ENCODE measurements around the gene TP63.
"Not testable (repeated sequence)": the region's sequence is repeated elsewhere in the genome, so short reads cannot be mapped to it uniquely, and the experiment has no call there.

The TP63 gene

DNA sequence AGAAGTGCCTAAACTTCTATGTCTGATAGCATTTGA, at the start of gene TP63:
TSS of gene TP63 (plus strand) at position 17 of the 36 bp plus-strand sequence. CDS start 127 bp downstream, outside the sequence.
- no peak for DNase-seq

DNA sequence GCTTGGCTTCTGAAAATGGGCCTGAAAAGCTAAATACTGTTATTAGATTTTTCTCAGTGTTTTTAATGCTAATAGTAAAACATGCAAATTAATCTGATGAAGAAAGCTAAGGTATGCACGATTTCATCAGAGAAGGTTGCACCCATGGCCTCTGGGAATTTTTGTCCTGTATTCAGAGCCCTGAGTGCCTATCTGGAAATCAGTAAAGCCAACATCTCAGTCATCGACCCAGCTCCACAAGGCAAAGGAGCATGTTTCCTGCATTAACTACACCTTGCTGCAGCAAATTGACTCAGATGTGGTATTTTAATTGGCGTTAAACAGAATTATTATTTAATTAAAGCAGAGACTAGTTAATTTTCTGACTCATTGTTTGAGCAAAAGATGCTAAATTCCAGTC, 49.0 kb upstream of the TP63 start:
- DNase-seq: no peak

GRCh38 chr3:189584645-189585044, 46.5 kb upstream of the TP63 start:
- DNase-seq: no peak

DNA sequence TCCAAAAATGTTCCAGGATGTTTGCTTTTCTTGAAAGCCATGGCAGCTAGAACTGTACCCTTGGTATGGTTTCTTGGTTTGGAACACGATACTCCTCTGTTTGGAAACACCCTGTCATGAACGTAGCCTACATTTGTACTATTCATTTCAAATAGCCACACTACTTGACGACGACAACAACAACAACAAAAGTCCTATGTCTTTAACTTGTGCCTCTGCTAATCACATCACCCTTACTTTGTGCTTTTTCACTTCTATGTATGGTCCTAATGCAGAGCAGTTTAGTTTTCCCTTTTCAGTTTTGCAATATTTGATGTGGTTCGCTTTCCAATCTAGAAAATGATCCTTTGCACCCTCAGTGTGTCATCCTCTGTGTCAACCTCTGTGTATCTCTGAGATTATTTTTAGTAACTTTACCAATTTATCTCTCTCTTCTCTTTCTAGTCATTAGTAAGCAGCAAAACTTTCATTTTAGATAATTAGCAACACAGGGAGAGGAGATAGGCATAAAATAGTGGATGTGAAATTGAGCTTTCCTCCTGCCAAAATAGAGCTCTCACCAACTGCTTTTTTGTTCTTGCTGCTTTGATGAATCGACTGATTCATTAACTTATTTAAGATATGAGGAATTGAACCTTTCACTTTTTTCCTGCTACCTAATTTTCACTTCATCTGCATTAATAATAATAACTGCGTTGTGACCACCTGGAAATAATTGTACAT, 44.1 kb upstream of the TP63 start:
- no peak for DNase-seq

GRCh38 chr3:189587664-189588040, 43.5 kb upstream of the TP63 start:
- no peak for DNase-seq

GRCh38 chr3:189588070-189588469, 43.1 kb upstream of the TP63 start:
- DNase-seq: no peak

GRCh38 chr3:189588475-189589178, 42.6 kb upstream of the TP63 start:
- no peak for DNase-seq

- no peak for DNase-seq
These were observed 42.0 kb upstream of the TP63 start for GRCh38 chr3:189589179-189589569.

- no peak for DNase-seq
These were observed 41.0 kb upstream of the TP63 start for GRCh38 chr3:189590223-189590622.

GRCh38 chr3:189593581-189593980, 37.6 kb upstream of the TP63 start:
- no peak for DNase-seq

- DNase-seq: not testable (repeated sequence)
These were observed 34.9 kb upstream of the TP63 start for GRCh38 chr3:189596078-189596979.

- DNase-seq: no peak
These were observed 33.3 kb upstream of the TP63 start for GRCh38 chr3:189597918-189598317.

GRCh38 chr3:189598530-189599225, 32.5 kb upstream of the TP63 start:
- DNase-seq: no peak

- no peak for DNase-seq
These were observed 28.7 kb upstream of the TP63 start for GRCh38 chr3:189602471-189602870.

- no peak for DNase-seq
These were observed 25.5 kb upstream of the TP63 start for GRCh38 chr3:189605717-189606116.

GRCh38 chr3:189606774-189607173, 24.4 kb upstream of the TP63 start:
- DNase-seq: no peak

DNA sequence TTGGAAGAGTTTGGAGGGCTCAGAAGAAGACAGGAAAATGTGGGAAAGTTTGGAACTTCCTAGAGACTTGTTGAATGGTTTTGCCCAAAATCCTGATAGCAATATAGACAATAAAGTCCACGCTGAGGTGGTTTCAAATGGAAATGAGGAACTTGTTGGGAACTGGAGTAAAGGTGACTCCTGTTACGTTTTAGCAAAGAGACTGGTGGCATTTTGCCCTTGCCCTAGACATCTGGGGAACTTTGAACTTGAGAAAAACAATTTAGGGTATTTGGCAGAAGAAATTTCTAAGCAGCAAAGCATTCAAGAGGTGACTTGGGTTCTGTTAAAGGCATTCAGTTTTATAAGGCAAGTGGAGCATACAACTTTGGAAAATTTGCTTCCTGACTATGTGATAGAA, 18.5 kb upstream of the TP63 start:
- not testable (repeated sequence) for DNase-seq

GRCh38 chr3:189613122-189613521, 18.1 kb upstream of the TP63 start:
- no peak for DNase-seq

- no peak for DNase-seq
These were observed 9.1 kb upstream of the TP63 start for GRCh38 chr3:189621948-189622603.

GRCh38 chr3:189622629-189623028, 8.6 kb upstream of the TP63 start:
- DNase-seq: no peak

GRCh38 chr3:189624130-189624529, 7.1 kb upstream of the TP63 start:
- no peak for DNase-seq

DNA sequence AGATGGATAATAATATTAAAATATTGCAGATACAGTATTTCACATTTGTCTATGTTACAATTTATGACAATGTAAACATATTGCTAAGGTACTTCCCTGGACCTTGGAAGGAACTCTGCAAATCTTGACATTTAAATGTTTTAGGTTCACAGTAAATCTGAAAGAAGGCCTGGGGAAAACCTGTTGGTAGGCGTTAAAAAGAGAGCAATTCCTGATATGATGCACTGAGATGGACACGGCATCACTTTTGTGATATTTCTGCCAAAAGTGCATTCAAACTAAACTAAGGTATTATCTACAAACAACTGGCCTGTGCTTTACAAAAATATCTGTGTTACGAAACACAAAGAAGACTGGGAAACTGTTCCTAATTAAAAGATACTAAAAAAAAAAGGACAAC, 6.1 kb upstream of the TP63 start:
- no peak for DNase-seq

GRCh38 chr3:189625572-189625971, 5.6 kb upstream of the TP63 start:
- no peak for DNase-seq
